22Rv1 (cell line): Measurements from ENCODE around the gene IL13RA2.

ENCODE experiments used
- CTCF ChIP-seq: fragments of 450-650 bp; IDR thresholded peaks from 2 replicates; pipeline ENCODE4 v1.5.1; 2017; ENCODE audit warnings: mild to moderate bottlenecking
- ZFX ChIP-seq: fragments of 450-650 bp; IDR thresholded peaks from 2 replicates; pipeline ENCODE4 v1.6.1; 2017; ENCODE audit warnings: antibody characterized with exemption, borderline replicate concordance

- no peak for TF ChIP-seq CTCF
- TF ChIP-seq ZFX = no peak
Measured at GRCh38 chrX:114973013-114973412, 44.4 kb downstream of the IL13RA2 start.
